Osteocyte (in vitro differentiated cells): ENCODE data around the gene GPATCH2L. TPM values are rescaled to one million over a fixed set of nuclear protein-coding genes. Genes with fewer than 3 reads are reported as not detected.

Experiments
- DNase-seq: peaks from one replicate; pipeline ENCODE4 v3.0.0; 2021; ENCODE audit warnings: mixed read lengths; ENCODE audit not compliant: unreplicated experiment; ENCODE audit errors: extremely low spot score
- H3K27ac Mint-ChIP-seq: one replicate; pipeline ENCODE4 v1.8.0; 2021; ENCODE audit warnings: mild to moderate bottlenecking, mixed read lengths; ENCODE audit not compliant: unreplicated experiment
- H3K27me3 Mint-ChIP-seq: one replicate; pipeline ENCODE4 v1.8.0; 2021; ENCODE audit warnings: mixed read lengths; ENCODE audit not compliant: unreplicated experiment
- H3K36me3 Mint-ChIP-seq: one replicate; pipeline ENCODE4 v1.8.0; 2021; ENCODE audit warnings: mixed read lengths; ENCODE audit not compliant: unreplicated experiment
- H3K4me1 Mint-ChIP-seq: one replicate; pipeline ENCODE4 v1.8.0; 2021; ENCODE audit warnings: mixed read lengths; ENCODE audit not compliant: unreplicated experiment
- H3K4me3 Mint-ChIP-seq: one replicate; pipeline ENCODE4 v1.8.0; 2021; ENCODE audit warnings: mild to moderate bottlenecking, moderate library complexity, mixed read lengths; ENCODE audit not compliant: unreplicated experiment
- H3K9me3 Mint-ChIP-seq: one replicate; pipeline ENCODE4 v1.8.0; 2021; ENCODE audit warnings: mixed read lengths; ENCODE audit not compliant: unreplicated experiment
- total RNA-seq: library from RNA; stranded (reverse); gene quantifications from 2 replicates; pipeline ENCODE4 v1.2.1, GENCODE V29; 2021
- TF ChIP-seq, protein P1 (sequence below): fragments of 200-600 bp; sonication (generic); IDR thresholded peaks from 2 replicates; pipeline ENCODE4 v1.5.0; 2021; ENCODE audit warnings: antibody characterized with exemption, mild to moderate bottlenecking, moderate library complexity

Gene GPATCH2L
- total RNA-seq, 1 donor from 2014 or later, result 61.0 TPM

DNA sequence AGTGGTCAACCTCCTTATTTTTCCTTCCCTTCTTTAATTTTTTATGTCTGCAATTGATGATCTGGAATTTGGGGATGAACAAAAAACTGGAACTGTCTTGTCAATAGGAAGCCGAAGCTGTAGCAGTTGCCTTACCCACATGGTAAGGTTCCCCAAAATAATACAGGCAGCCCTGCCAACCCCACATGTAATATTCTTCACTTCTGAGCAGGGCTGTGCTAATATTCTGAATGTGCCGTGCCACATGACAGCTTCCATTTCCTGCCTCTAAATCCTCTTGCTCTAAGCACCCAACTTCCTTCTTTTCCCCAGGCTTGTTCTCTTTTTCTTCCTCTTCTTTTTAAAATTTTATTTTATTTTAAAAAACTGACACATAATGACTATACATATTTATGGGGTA is 39.6 kb downstream of the GPATCH2L start:
- Mint-ChIP-seq H3K27ac (no peak overlapping the region), H3K36me3 (peaks cover 45% of the 10 kb centered on the region)

DNA sequence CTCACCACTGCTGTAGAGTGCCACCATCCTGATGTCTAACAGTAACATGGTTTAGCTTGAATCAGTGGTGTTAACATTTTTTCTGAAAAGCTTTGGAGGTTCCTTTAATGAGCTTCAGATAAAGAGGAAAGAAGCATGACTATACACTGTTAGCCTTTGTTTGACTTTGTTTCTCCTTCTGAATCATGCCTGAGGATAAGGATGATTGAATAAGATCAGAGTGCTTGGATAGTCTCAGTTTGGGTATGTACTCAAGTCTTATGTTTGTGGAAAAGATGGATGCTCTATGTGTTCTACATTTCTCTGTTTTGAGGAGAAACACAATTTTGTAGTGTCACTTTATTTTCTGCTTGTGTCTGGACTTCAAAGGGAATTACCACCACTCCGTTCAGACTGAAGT is 42.0 kb downstream of the GPATCH2L start:
- no peak for DNase-seq
- TF ChIP-seq, protein P1, sequence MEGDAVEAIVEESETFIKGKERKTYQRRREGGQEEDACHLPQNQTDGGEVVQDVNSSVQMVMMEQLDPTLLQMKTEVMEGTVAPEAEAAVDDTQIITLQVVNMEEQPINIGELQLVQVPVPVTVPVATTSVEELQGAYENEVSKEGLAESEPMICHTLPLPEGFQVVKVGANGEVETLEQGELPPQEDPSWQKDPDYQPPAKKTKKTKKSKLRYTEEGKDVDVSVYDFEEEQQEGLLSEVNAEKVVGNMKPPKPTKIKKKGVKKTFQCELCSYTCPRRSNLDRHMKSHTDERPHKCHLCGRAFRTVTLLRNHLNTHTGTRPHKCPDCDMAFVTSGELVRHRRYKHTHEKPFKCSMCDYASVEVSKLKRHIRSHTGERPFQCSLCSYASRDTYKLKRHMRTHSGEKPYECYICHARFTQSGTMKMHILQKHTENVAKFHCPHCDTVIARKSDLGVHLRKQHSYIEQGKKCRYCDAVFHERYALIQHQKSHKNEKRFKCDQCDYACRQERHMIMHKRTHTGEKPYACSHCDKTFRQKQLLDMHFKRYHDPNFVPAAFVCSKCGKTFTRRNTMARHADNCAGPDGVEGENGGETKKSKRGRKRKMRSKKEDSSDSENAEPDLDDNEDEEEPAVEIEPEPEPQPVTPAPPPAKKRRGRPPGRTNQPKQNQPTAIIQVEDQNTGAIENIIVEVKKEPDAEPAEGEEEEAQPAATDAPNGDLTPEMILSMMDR, result no peak
- no peak overlapping the region for H3K4me3 Mint-ChIP-seq

More for the DNA sequence above, 39.6 kb downstream of the GPATCH2L start:
- Mint-ChIP-seq H3K4me1 (peaks cover 11% of the 10 kb centered on the region), H3K27me3 (no peaks in the 10 kb centered on the region), H3K9me3 (no peaks in the 10 kb centered on the region), H3K4me3 (no peak overlapping the region)
- DNase-seq, result no peak
- TF ChIP-seq, protein P1, result no peak

DNA sequence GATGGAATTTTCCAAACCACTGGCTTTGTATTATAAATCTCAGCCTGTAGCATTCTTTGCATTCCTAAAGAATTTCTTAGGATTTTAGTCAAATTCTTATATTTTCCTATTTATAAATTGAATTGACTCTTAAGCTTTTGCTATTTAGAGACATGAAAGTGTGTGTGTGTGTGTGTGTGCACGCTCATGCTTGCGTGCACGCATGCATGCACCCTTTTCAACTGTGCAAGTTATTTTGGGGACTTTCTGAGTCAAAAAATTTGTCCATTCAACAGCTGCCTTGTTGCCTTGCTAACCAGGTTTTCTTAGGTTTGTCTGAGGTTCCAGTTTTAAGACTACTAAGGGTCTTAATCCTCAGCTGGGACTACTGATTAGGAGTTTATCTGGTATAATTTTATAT is 42.6 kb downstream of the GPATCH2L start:
- Mint-ChIP-seq H3K4me3 (no peak overlapping the region), H3K36me3 (peaks cover 47% of the 10 kb centered on the region), H3K9me3 (no peaks in the 10 kb centered on the region), H3K27ac (no peak overlapping the region), H3K4me1 (peaks cover 11% of the 10 kb centered on the region), H3K27me3 (no peaks in the 10 kb centered on the region)
- TF ChIP-seq, protein P1, result no peak
- DNase-seq, result no peak

More for the DNA sequence above, 42.0 kb downstream of the GPATCH2L start:
- peaks cover 11% of the 10 kb centered on the region for H3K4me1 Mint-ChIP-seq
- no peaks in the 10 kb centered on the region for H3K27me3 Mint-ChIP-seq
- peaks cover 49% of the 10 kb centered on the region for H3K36me3 Mint-ChIP-seq
- no peak overlapping the region for H3K27ac Mint-ChIP-seq
- H3K9me3 Mint-ChIP-seq, result no peaks in the 10 kb centered on the region

- no peak for DNase-seq
- TF ChIP-seq, protein P1, result no peak
- Mint-ChIP-seq H3K4me1 (peaks cover 6% of the 10 kb centered on the region), H3K27me3 (no peaks in the 10 kb centered on the region), H3K27ac (no peak overlapping the region), H3K9me3 (no peaks in the 10 kb centered on the region), H3K36me3 (peaks cover 50% of the 10 kb centered on the region), H3K4me3 (no peak overlapping the region)
Observed at GRCh38 chr14:76195003-76195402, 43.3 kb downstream of the GPATCH2L start.

- H3K36me3 Mint-ChIP-seq, result peaks cover 52% of the 10 kb centered on the region
- no peak for DNase-seq
- TF ChIP-seq, protein P1, result no peak
- peaks cover 5% of the 10 kb centered on the region for H3K4me1 Mint-ChIP-seq
- no peak overlapping the region for H3K27ac Mint-ChIP-seq
- H3K4me3 Mint-ChIP-seq, result no peak overlapping the region
- no peaks in the 10 kb centered on the region for H3K27me3 Mint-ChIP-seq
- H3K9me3 Mint-ChIP-seq, result no peaks in the 10 kb centered on the region
Observed at GRCh38 chr14:76196980-76197695, 45.4 kb downstream of the GPATCH2L start.
